ENCODE results near the gene CD5L. TPM values are rescaled to one million over a fixed set of nuclear protein-coding genes. Genes with fewer than 3 reads are reported as not detected.

Gene CD5L
- total RNA-seq, 1 experiment from 2014 or later, result not detected

DNA sequence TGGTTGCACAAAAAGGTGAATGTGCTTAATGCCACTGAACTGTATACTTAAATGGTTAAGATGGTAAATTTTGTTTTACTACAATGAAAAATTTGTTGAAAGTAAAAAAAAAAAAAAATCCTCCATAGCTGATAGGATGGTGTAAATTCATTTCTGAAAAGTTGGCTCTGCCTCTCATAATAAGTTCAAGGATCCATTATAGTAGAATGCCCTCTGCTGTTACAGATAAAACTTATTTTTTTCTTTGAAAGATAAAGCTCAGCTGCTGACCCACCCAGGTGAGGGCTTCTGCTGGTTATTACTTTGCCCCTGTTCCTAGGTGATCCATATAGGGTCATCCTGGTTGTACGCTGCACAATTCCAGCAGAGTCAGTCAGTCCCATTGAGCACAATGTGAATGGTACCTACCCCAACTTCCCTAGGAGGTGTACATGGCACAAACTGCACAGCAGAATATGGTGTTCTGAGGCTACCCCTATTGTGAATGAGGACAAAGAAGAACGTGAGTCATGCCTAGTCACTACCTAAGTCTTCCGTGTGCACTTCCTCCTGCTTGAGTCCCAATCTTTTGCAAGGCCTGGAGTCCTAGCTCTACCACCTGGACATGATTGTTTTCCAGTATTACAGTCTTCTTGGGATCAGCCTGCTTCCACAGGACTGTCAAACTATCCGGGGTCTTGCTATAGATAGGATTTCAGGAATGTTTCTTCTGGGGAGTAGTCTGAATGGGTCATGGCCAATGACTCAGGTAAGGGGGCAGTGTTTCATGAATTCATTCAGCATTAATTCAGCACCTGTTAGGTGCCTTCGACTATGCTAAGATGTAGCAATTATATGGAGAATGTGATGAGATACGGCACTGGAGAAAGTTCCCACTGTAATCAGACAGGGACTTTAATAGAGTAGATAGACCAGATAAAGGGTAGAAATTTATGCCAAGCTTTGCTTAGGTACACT is 20.8 kb upstream of the CD5L start:
- peaks cover 66% of the 10 kb centered on the region for H3K27me3 ChIP-seq (ENCODE audit: low read length)
- ChIA-PET POLR2A (ENCODE audit: unreplicated experiment) (no interaction called here), CTCF (interaction anchor here (0.6 kb wide), 1 partner anchor 27 kb away, joined by 3 read pairs; no protein-coding TSS in a partner anchor)
- H3K9me3 ChIP-seq (ENCODE audit: low read length), result no peaks in the 10 kb centered on the region
- H3K9me2 ChIP-seq (replicated peaks; ENCODE audit: low read length), result no peaks in the 10 kb centered on the region
- H3F3A ChIP-seq (ENCODE audit: low read length, unreplicated experiment), result no peaks in the 10 kb centered on the region
- BruUV-seq (replicated peaks), result no TSS peak
- TF ChIP-seq, protein P1, sequence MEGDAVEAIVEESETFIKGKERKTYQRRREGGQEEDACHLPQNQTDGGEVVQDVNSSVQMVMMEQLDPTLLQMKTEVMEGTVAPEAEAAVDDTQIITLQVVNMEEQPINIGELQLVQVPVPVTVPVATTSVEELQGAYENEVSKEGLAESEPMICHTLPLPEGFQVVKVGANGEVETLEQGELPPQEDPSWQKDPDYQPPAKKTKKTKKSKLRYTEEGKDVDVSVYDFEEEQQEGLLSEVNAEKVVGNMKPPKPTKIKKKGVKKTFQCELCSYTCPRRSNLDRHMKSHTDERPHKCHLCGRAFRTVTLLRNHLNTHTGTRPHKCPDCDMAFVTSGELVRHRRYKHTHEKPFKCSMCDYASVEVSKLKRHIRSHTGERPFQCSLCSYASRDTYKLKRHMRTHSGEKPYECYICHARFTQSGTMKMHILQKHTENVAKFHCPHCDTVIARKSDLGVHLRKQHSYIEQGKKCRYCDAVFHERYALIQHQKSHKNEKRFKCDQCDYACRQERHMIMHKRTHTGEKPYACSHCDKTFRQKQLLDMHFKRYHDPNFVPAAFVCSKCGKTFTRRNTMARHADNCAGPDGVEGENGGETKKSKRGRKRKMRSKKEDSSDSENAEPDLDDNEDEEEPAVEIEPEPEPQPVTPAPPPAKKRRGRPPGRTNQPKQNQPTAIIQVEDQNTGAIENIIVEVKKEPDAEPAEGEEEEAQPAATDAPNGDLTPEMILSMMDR (conservative IDR thresholded peaks at IDR 0.05; ENCODE audit: low read depth, low read length), result no peak
- TF ChIP-seq EZH2 (IDR thresholded peaks at IDR 0.05; ENCODE audit: low read length, unreplicated experiment) (no peak), EZH2phosphoT487 (IDR thresholded peaks at IDR 0.05; ENCODE audit: borderline replicate concordance, low read length) (no peak)
- H2AFZ ChIP-seq (ENCODE audit: low read length), result no peak overlapping the region
- no peaks in the 10 kb centered on the region for H3K4me1 ChIP-seq (ENCODE audit: insufficient read depth, low read length)
- no peak overlapping the region for H3K9ac ChIP-seq (ENCODE audit: low read length)
- no peaks in the 10 kb centered on the region for H3K79me2 ChIP-seq (ENCODE audit: low read length)
- H3K36me3 ChIP-seq (ENCODE audit: low read depth, low read length), result no peaks in the 10 kb centered on the region
- DNase-seq, result peak; percentile 34
- H4K20me1 ChIP-seq (ENCODE audit: low read length), result no peaks in the 10 kb centered on the region
- ATAC-seq, result no peak; the same call in 1 of the 2 replicates
- H3K27ac ChIP-seq (ENCODE audit: low read length), result no peak overlapping the region
- intact Hi-C loops (cut with micrococcal nuclease), result no loop called here
- H3K4me2 ChIP-seq (ENCODE audit: low read length), result no peak overlapping the region
- no peak overlapping the region for H3K4me3 ChIP-seq (ENCODE audit: low read length)

DNA sequence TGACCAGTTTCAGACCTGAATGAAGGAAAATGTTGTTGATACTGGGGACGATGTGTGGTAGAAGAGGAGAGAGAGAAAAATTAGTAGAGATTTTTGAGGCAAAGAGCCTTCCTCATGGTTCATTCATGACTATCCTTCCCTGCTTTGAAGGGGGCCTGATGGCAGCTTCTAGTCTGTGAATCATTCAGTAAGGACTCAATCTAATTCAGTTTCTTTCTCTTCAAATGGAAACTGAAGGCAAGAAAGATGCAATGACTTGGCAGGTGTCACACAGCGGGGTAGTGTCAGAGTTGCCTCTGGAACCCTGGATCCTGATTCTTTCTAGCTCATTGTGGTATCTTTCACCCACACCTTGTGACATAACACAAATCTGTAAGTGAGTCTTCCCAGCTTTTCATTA is 14.9 kb upstream of the CD5L start:
- H3K9me2 ChIP-seq (replicated peaks; ENCODE audit: low read length), result no peaks in the 10 kb centered on the region
- H3F3A ChIP-seq (ENCODE audit: low read length, unreplicated experiment), result no peaks in the 10 kb centered on the region
- ATAC-seq, result no peak
- H3K4me2 ChIP-seq (ENCODE audit: low read length), result no peak overlapping the region
- no peak overlapping the region for H3K4me3 ChIP-seq (ENCODE audit: low read length)
- DNase-seq, result no peak
- BruUV-seq (replicated peaks), result no TSS peak
- peaks cover 51% of the 10 kb centered on the region for H3K27me3 ChIP-seq (ENCODE audit: low read length)
- TF ChIP-seq, protein P1 (conservative IDR thresholded peaks at IDR 0.05; ENCODE audit: low read depth, low read length), result no peak
- no peak for TF ChIP-seq EZH2phosphoT487 (IDR thresholded peaks at IDR 0.05; ENCODE audit: borderline replicate concordance, low read length)
- no peak for TF ChIP-seq EZH2 (IDR thresholded peaks at IDR 0.05; ENCODE audit: low read length, unreplicated experiment)
- no peaks in the 10 kb centered on the region for H3K9me3 ChIP-seq (ENCODE audit: low read length)
- H4K20me1 ChIP-seq (ENCODE audit: low read length), result no peaks in the 10 kb centered on the region
- POLR2A ChIA-PET (ENCODE audit: unreplicated experiment), result no interaction called here
- no peak overlapping the region for H2AFZ ChIP-seq (ENCODE audit: low read length)
- no peak overlapping the region for H3K27ac ChIP-seq (ENCODE audit: low read length)
- intact Hi-C loops (cut with micrococcal nuclease), result no loop called here
- no peaks in the 10 kb centered on the region for H3K4me1 ChIP-seq (ENCODE audit: insufficient read depth, low read length)
- CTCF ChIA-PET, result no interaction called here
- H3K9ac ChIP-seq (ENCODE audit: low read length), result no peak overlapping the region
- no peaks in the 10 kb centered on the region for H3K79me2 ChIP-seq (ENCODE audit: low read length)
- no peaks in the 10 kb centered on the region for H3K36me3 ChIP-seq (ENCODE audit: low read depth, low read length)

DNA sequence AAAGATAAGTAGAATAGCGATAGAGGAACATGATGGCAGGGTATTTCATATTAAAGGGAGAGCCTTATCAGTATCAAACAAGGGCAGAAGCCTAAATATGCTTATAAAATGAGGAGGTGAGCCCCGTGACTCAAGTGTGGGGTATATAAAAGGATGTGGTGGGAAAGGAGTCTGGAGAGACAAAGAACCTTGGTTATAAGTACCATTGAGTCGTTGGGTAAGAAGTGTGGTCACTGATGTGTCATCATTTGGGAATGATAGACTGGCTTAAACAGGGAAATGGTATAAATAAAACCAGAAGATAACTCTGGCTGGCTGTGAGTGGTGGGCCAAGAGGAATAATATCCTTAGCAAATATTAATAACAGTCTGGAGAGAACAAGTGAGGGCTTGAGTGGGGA is 10.9 kb upstream of the CD5L start:
- DNase-seq (peak; percentile 40), ATAC-seq (no peak)
- ChIA-PET CTCF (no interaction called here), POLR2A (ENCODE audit: unreplicated experiment) (no interaction called here)
- H3K36me3 ChIP-seq (ENCODE audit: low read depth, low read length), result no peaks in the 10 kb centered on the region
- no peak overlapping the region for H3K27ac ChIP-seq (ENCODE audit: low read length)
- no peaks in the 10 kb centered on the region for H3K4me1 ChIP-seq (ENCODE audit: insufficient read depth, low read length)
- intact Hi-C loops (cut with micrococcal nuclease), result no loop called here
- H3F3A ChIP-seq (ENCODE audit: low read length, unreplicated experiment), result no peaks in the 10 kb centered on the region
- H3K9ac ChIP-seq (ENCODE audit: low read length), result no peak overlapping the region
- no peak overlapping the region for H2AFZ ChIP-seq (ENCODE audit: low read length)
- no peak for TF ChIP-seq EZH2 (IDR thresholded peaks at IDR 0.05; ENCODE audit: low read length, unreplicated experiment)
- no peak for TF ChIP-seq EZH2phosphoT487 (IDR thresholded peaks at IDR 0.05; ENCODE audit: borderline replicate concordance, low read length)
- TF ChIP-seq, protein P1 (conservative IDR thresholded peaks at IDR 0.05; ENCODE audit: low read depth, low read length), result no peak
- H3K79me2 ChIP-seq (ENCODE audit: low read length), result no peaks in the 10 kb centered on the region
- H3K9me2 ChIP-seq (replicated peaks; ENCODE audit: low read length), result no peaks in the 10 kb centered on the region
- no peaks in the 10 kb centered on the region for H3K9me3 ChIP-seq (ENCODE audit: low read length)
- no peak overlapping the region for H3K4me2 ChIP-seq (ENCODE audit: low read length)
- no peaks in the 10 kb centered on the region for H4K20me1 ChIP-seq (ENCODE audit: low read length)
- H3K27me3 ChIP-seq (ENCODE audit: low read length), result peaks cover 46% of the 10 kb centered on the region
- no TSS peak for BruUV-seq (replicated peaks)
- H3K4me3 ChIP-seq (ENCODE audit: low read length), result no peak overlapping the region
